Measurements from ENCODE around the gene VPS8.

VPS8 gene

GRCh38 chr3:185075547-185075946 is 263.6 kb downstream of the VPS8 start:
- DNase-seq (ENCODE audit: extremely low read depth, insufficient read length): no peak
- H3K27me3 ChIP-seq (replicated peaks; ENCODE audit: control insufficient read depth, insufficient read depth, low read length): no peaks in the 10 kb centered on the region
- H3K36me3 ChIP-seq (ENCODE audit: control insufficient read depth, insufficient read depth, low read length): no peaks in the 10 kb centered on the region; the same call in 1 of the 2 replicates
- TF ChIP-seq CTCF (IDR thresholded peaks at IDR 0.05; ENCODE audit: insufficient read depth, low read length, poor library complexity, severe bottlenecking): no peak
- H3K4me3 ChIP-seq (replicated peaks; ENCODE audit: low read depth, low read length): no peak overlapping the region

GRCh38 chr3:185076219-185076618 is 264.3 kb downstream of the VPS8 start:
- Histone ChIP-seq H3K36me3 (ENCODE audit: control insufficient read depth, insufficient read depth, low read length) (no peaks in the 10 kb centered on the region; the same call in 1 of the 2 replicates), H3K27me3 (replicated peaks; ENCODE audit: control insufficient read depth, insufficient read depth, low read length) (no peaks in the 10 kb centered on the region), H3K4me3 (replicated peaks; ENCODE audit: low read depth, low read length) (no peak overlapping the region)
- no peak for DNase-seq (ENCODE audit: extremely low read depth, insufficient read length)
- TF ChIP-seq CTCF (IDR thresholded peaks at IDR 0.05; ENCODE audit: insufficient read depth, low read length, poor library complexity, severe bottlenecking): no peak

- Histone ChIP-seq H3K27me3 (replicated peaks; ENCODE audit: control insufficient read depth, insufficient read depth, low read length) (no peaks in the 10 kb centered on the region; the same call in none of the 2 replicates), H3K4me3 (replicated peaks; ENCODE audit: low read depth, low read length) (no peak overlapping the region), H3K36me3 (ENCODE audit: control insufficient read depth, insufficient read depth, low read length) (no peaks in the 10 kb centered on the region; the same call in 1 of the 2 replicates)
- no peak for DNase-seq (ENCODE audit: extremely low read depth, insufficient read length)
- TF ChIP-seq CTCF (IDR thresholded peaks at IDR 0.05; ENCODE audit: insufficient read depth, low read length, poor library complexity, severe bottlenecking): no peak
Observed at GRCh38 chr3:185079625-185080024, 267.7 kb downstream of the VPS8 start.

- no peak overlapping the region for H3K4me3 ChIP-seq (replicated peaks; ENCODE audit: low read depth, low read length)
Observed at GRCh38 chr3:185081521-185081920, 269.6 kb downstream of the VPS8 start.

GRCh38 chr3:185082149-185082548 is 270.2 kb downstream of the VPS8 start:
- no peak for DNase-seq (ENCODE audit: extremely low read depth, insufficient read length)
- Histone ChIP-seq H3K4me3 (replicated peaks; ENCODE audit: low read depth, low read length) (no peak overlapping the region), H3K36me3 (ENCODE audit: control insufficient read depth, insufficient read depth, low read length) (no peaks in the 10 kb centered on the region; the same call in 1 of the 2 replicates), H3K27me3 (replicated peaks; ENCODE audit: control insufficient read depth, insufficient read depth, low read length) (no peaks in the 10 kb centered on the region; the same call in none of the 2 replicates)
- TF ChIP-seq CTCF (IDR thresholded peaks at IDR 0.05; ENCODE audit: insufficient read depth, low read length, poor library complexity, severe bottlenecking): no peak

More at GRCh38 chr3:185081521-185081920, 269.6 kb downstream of the VPS8 start:
- no peak for DNase-seq (ENCODE audit: extremely low read depth, insufficient read length)
- Histone ChIP-seq H3K36me3 (ENCODE audit: control insufficient read depth, insufficient read depth, low read length) (no peaks in the 10 kb centered on the region; the same call in 1 of the 2 replicates), H3K27me3 (replicated peaks; ENCODE audit: control insufficient read depth, insufficient read depth, low read length) (no peaks in the 10 kb centered on the region; the same call in none of the 2 replicates)
- TF ChIP-seq CTCF (IDR thresholded peaks at IDR 0.05; ENCODE audit: insufficient read depth, low read length, poor library complexity, severe bottlenecking): no peak

- DNase-seq (ENCODE audit: extremely low read depth, insufficient read length): no peak
- Histone ChIP-seq H3K4me3 (replicated peaks; ENCODE audit: low read depth, low read length) (no peak overlapping the region), H3K27me3 (replicated peaks; ENCODE audit: control insufficient read depth, insufficient read depth, low read length) (no peaks in the 10 kb centered on the region; the same call in none of the 2 replicates), H3K36me3 (ENCODE audit: control insufficient read depth, insufficient read depth, low read length) (no peaks in the 10 kb centered on the region; the same call in 1 of the 2 replicates)
- TF ChIP-seq CTCF (IDR thresholded peaks at IDR 0.05; ENCODE audit: insufficient read depth, low read length, poor library complexity, severe bottlenecking): no peak
Observed at GRCh38 chr3:185082829-185083228, 270.9 kb downstream of the VPS8 start.
